HCT116 (cell line): ENCODE data around the gene SLCO2A1. TPM values are rescaled to one million over a fixed set of nuclear protein-coding genes. Genes with fewer than 3 reads are reported as not detected.

Experiments
- ATAC-seq: fragments of 200-7000 bp; cut with Tn5 transposase; 2 replicates; pipeline ENCODE4 v1.9.1; 2020; ENCODE audit warnings: mild to moderate bottlenecking, moderate library complexity
- BruUV-seq: library from RNA; stranded (reverse); fragments of 400-500 nt; replicated peaks from 2 replicates; lab custom pipeline; 2021; lab: Mats Ljungman, UMichigan
- CTCF ChIA-PET: fragments of 300-600 bp; sonication (Branson Sonifier 250); formaldehyde crosslinking; loops from one replicate; lab custom pipeline; 2021; ENCODE audit warnings: antibody characterized with exemption; lab: Charles Lee
- POLR2A ChIA-PET: fragments of 300-600, 350-600 bp; sonication (Branson Sonifier 250); formaldehyde crosslinking; loops from one replicate; lab custom pipeline; 2021; ENCODE audit warnings: antibody characterized with exemption; lab: Charles Lee
- RAD21 ChIA-PET, 2 experiments: fragments of 300-600 bp; sonication (Branson Sonifier 250); formaldehyde crosslinking; loops; one replicate each; lab custom pipeline; 2023; ENCODE audit warnings: low total read pairs in 2 of 2; ENCODE audit not compliant: uncharacterized antibody in 2 of 2, unreplicated experiment in 2 of 2, low non-redundant PET in 1 of 2; lab: Charles Lee
- DNase-seq: peaks from one replicate; pipeline ENCODE4 v3.0.0-alpha.2; 2010; ENCODE audit warnings: low read depth, low spot score
- H2AFZ ChIP-seq: fragments of 200-600 bp; shearing (Covaris generic), sonication (generic); 2 replicates; pipeline ENCODE4 v1.6.1; 2017; ENCODE audit warnings: low read depth, mixed run types, mixed read lengths, antibody characterized with exemption, low read length; ENCODE audit not compliant: poor library complexity, severe bottlenecking
- H3K27ac ChIP-seq: 2 replicates; pipeline ENCODE4 v1.5.1; 2012; ENCODE audit warnings: low read depth, low read length
- H3K27me3 ChIP-seq: fragments of 200-600 bp; sonication (generic); 2 replicates; pipeline ENCODE4 v1.6.1; 2016; ENCODE audit warnings: mixed run types, low read length, mixed read lengths; ENCODE audit not compliant: insufficient read depth
- H3K36me3 ChIP-seq, 2 experiments: fragments of 200-500 bp in 1 of 2; fragments of 200-600 bp in 1 of 2; sonication (Bioruptor generic) in 1 of 2; sonication (generic) in 1 of 2; 2 replicates each; pipeline versions ENCODE4 v1.5.1 to v1.6.1; 2014 to 2016; ENCODE audit warnings: low read length in 2 of 2, inconsistent platforms in 1 of 2, mixed read lengths in 1 of 2, mixed run types in 1 of 2; ENCODE audit not compliant: insufficient read depth in 2 of 2, control insufficient read depth in 1 of 2
- H3K4me1 ChIP-seq, 2 experiments: fragments of 200-600 bp in 1 of 2; sonication (generic) in 1 of 2; 2 replicates each; pipeline versions ENCODE4 v1.5.1 to v1.6.1; 2012 to 2017; ENCODE audit warnings: low read length in 2 of 2, inconsistent platforms in 1 of 2, mild to moderate bottlenecking in 1 of 2, mixed read lengths in 1 of 2, mixed run types in 1 of 2, moderate library complexity in 1 of 2; ENCODE audit not compliant: insufficient read depth in 2 of 2, control insufficient read depth in 1 of 2
- H3K4me2 ChIP-seq: fragments of 200-600 bp; sonication (generic); 2 replicates; pipeline ENCODE4 v1.6.1; 2017; ENCODE audit warnings: mixed run types, low read length, mixed read lengths
- H3K4me3 ChIP-seq, 2 experiments: fragments of 200-600 bp in 1 of 2; sonication (generic) in 1 of 2; replicated peaks in 1 of 2; 2 replicates each; pipeline ENCODE4 v1.5.1; 2011 to 2016; ENCODE audit warnings: low read length in 2 of 2, control low read depth in 1 of 2, low read depth in 1 of 2, mild to moderate bottlenecking in 1 of 2, mixed read lengths in 1 of 2, mixed run types in 1 of 2
- H3K79me2 ChIP-seq: fragments of 200-600 bp; sonication (generic); 2 replicates; pipeline ENCODE4 v1.6.1; 2017; ENCODE audit warnings: mild to moderate bottlenecking, mixed run types, low read length, moderate library complexity, mixed read lengths; ENCODE audit not compliant: insufficient read depth
- H3K9ac ChIP-seq: fragments of 200-600 bp; sonication (generic); 2 replicates; pipeline ENCODE4 v1.6.1; 2016; ENCODE audit warnings: low read length, mixed read lengths
- H3K9me2 ChIP-seq: fragments of 200-600 bp; sonication (generic), shearing (Covaris generic); 2 replicates; pipeline ENCODE4 v1.6.1; 2017; ENCODE audit warnings: mixed run types, mild to moderate bottlenecking, moderate library complexity; ENCODE audit not compliant: insufficient read depth
- H3K9me3 ChIP-seq, 2 experiments: fragments of 200-500 bp in 1 of 2; fragments of 200-600 bp in 1 of 2; sonication (Bioruptor generic) in 1 of 2; sonication (generic) in 1 of 2; 2 replicates each; pipeline ENCODE4 v1.6.1; 2014 to 2017; ENCODE audit warnings: low read length in 2 of 2, mixed read lengths in 2 of 2, inconsistent platforms in 1 of 2, low read depth in 1 of 2, mild to moderate bottlenecking in 1 of 2, mixed run types in 1 of 2, moderate library complexity in 1 of 2; ENCODE audit not compliant: control insufficient read depth in 1 of 2, insufficient read depth in 1 of 2
- H4K20me1 ChIP-seq: fragments of 200-600 bp; sonication (generic), shearing (Covaris generic); 2 replicates; pipeline ENCODE4 v1.6.1; 2017; ENCODE audit warnings: mixed run types, mild to moderate bottlenecking, moderate library complexity; ENCODE audit not compliant: insufficient read depth
- CTCF ChIP-seq, 3 experiments: fragments of 200-600 bp in 1 of 3; sonication (generic) in 1 of 3; IDR thresholded peaks in 2 of 3; conservative IDR thresholded peaks in 1 of 3; 2 replicates each; pipeline ENCODE4 v1.5.1; 2012 to 2017; ENCODE audit warnings: low read depth in 2 of 3, low read length in 2 of 3, antibody characterized with exemption in 1 of 3, borderline replicate concordance in 1 of 3, control low read depth in 1 of 3, mild to moderate bottlenecking in 1 of 3, mixed read lengths in 1 of 3, mixed run types in 1 of 3, moderate library complexity in 1 of 3; ENCODE audit not compliant: insufficient read depth in 1 of 3
- EGR1 ChIP-seq: IDR thresholded peaks from 2 replicates; pipeline ENCODE4 v1.6.1; 2012; ENCODE audit warnings: low read depth
- JUND ChIP-seq: IDR thresholded peaks from 2 replicates; pipeline ENCODE4 v1.6.1; 2012
- MAX ChIP-seq: IDR thresholded peaks from 2 replicates; pipeline ENCODE4 v1.6.1; 2012
- REST ChIP-seq: IDR thresholded peaks from 2 replicates; pipeline ENCODE4 v1.6.1; 2012; ENCODE audit warnings: low read depth
- intact Hi-C: fragments of 100-400 bp; cut with micrococcal nuclease; formaldehyde crosslinking; loops from 2 replicates; pipeline ENCODE4 v1.10.0; 2022
- total RNA-seq: library from RNA; stranded (reverse); gene quantifications from one replicate; pipeline ENCODE4 v1.2.1, GENCODE V29; 2021; ENCODE audit not compliant: unreplicated experiment

Gene SLCO2A1
- total RNA-seq, 1 experiment from 2014 or later: 0.52 TPM

- ChIA-PET POLR2A (no interaction called here), CTCF (interaction anchor here (2.0 kb wide), 1 partner anchor 16 kb away, joined by 8 read pairs; no protein-coding TSS in a partner anchor), RAD21 (no interaction called here)
- H3K27ac ChIP-seq: no peak overlapping the region
- no peaks in the 10 kb centered on the region for H3K9me3 ChIP-seq
- H3K79me2 ChIP-seq: no peaks in the 10 kb centered on the region
- no peak overlapping the region for H3K4me2 ChIP-seq
- BruUV-seq: no TSS peak
- H3K9ac ChIP-seq: no peak overlapping the region
- no peaks in the 10 kb centered on the region for H3K27me3 ChIP-seq
- H3K4me3 ChIP-seq: no peak overlapping the region
- H3K36me3 ChIP-seq: no peaks in the 10 kb centered on the region
- TF ChIP-seq CTCF (IDR thresholded peaks at IDR 0.05 in 2 of 3, conservative IDR thresholded peaks at IDR 0.05 in 1 of 3; ENCODE audit: borderline replicate concordance in 1 of 3, insufficient read depth in 1 of 3, low read depth in 2 of 3, low read length in 2 of 3): no peak
- TF ChIP-seq REST: no peak
- no peak for TF ChIP-seq JUND
- TF ChIP-seq MAX: no peak
- no peak for TF ChIP-seq EGR1
- no peak overlapping the region for H2AFZ ChIP-seq
- intact Hi-C loops: no loop called here
- H3K4me1 ChIP-seq: peaks cover 0 to 9% of the 10 kb centered on the region in 2 experiments; a peak in 1 of 4 replicates
- no peaks in the 10 kb centered on the region for H4K20me1 ChIP-seq
- ATAC-seq: no peak
- no peaks in the 10 kb centered on the region for H3K9me2 ChIP-seq
- DNase-seq: no peak
These were observed 63.8 kb downstream of the SLCO2A1 start for GRCh38 chr3:133965906-133966305.
